GM23338 (cell line): ENCODE data around the gene SCN4B. TPM values are rescaled to one million over a fixed set of nuclear protein-coding genes. Genes with fewer than 3 reads are reported as not detected.

Experiments
- ATAC-seq: fragments of 200-7000 bp; cut with Tn5 transposase; 3 replicates; pipeline ENCODE4 v1.9.1; 2020
- DNase-seq: peaks from one replicate; pipeline ENCODE4 v3.0.0-alpha.2; 2015; ENCODE audit warnings: low spot score
- H2AFZ ChIP-seq: fragments of 200-600 bp; sonication (generic); 2 replicates; pipeline ENCODE4 v1.8.0; 2016; ENCODE audit warnings: antibody characterized with exemption, mild to moderate bottlenecking, moderate library complexity
- H3F3A ChIP-seq: fragments of 200-600 bp; sonication (generic); replicated peaks from 2 replicates; pipeline ENCODE4 v1.8.0; 2017; ENCODE audit warnings: antibody characterized with exemption, mixed run types, low read depth
- H3K27ac ChIP-seq: fragments of 200-600 bp; sonication (generic); 2 replicates; pipeline ENCODE4 v1.6.1; 2016; ENCODE audit warnings: low read depth
- H3K27me3 ChIP-seq: fragments of 200-600 bp; sonication (generic); 2 replicates; pipeline ENCODE4 v1.8.0; 2016; ENCODE audit warnings: mild to moderate bottlenecking, mixed run types, moderate library complexity; ENCODE audit not compliant: insufficient read depth
- H3K36me3 ChIP-seq: fragments of 200-600 bp; sonication (generic); 2 replicates; pipeline ENCODE4 v1.8.0; 2016; ENCODE audit warnings: mild to moderate bottlenecking; ENCODE audit not compliant: insufficient read depth
- H3K4me1 ChIP-seq: fragments of 200-600 bp; sonication (generic); 2 replicates; pipeline ENCODE4 v1.8.0; 2016; ENCODE audit warnings: mild to moderate bottlenecking, moderate library complexity; ENCODE audit not compliant: insufficient read depth
- H3K4me2 ChIP-seq: fragments of 200-600 bp; sonication (generic); 2 replicates; pipeline ENCODE4 v1.7.1; 2017; ENCODE audit warnings: mixed run types
- H3K4me3 ChIP-seq: fragments of 200-600 bp; sonication (generic); 2 replicates; pipeline ENCODE4 v1.6.1; 2016; ENCODE audit warnings: mixed run types
- H3K79me2 ChIP-seq: fragments of 200-600 bp; sonication (generic); replicated peaks from 2 replicates; pipeline ENCODE4 v1.8.0; 2017; ENCODE audit warnings: mild to moderate bottlenecking; ENCODE audit not compliant: insufficient read depth
- H3K9me2 ChIP-seq: fragments of 200-600 bp; sonication (generic); 2 replicates; pipeline ENCODE4 v1.8.0; 2017; ENCODE audit not compliant: insufficient read depth
- H4K20me1 ChIP-seq: fragments of 200-600 bp; sonication (generic); replicated peaks from 2 replicates; pipeline ENCODE4 v1.8.0; 2017; ENCODE audit warnings: mild to moderate bottlenecking; ENCODE audit not compliant: insufficient read depth
- H3K27ac Mint-ChIP-seq: 2 replicates; pipeline ENCODE4 v1.8.0; 2020; ENCODE audit warnings: inconsistent platforms, mild to moderate bottlenecking, moderate library complexity, mixed read lengths
- H3K27me3 Mint-ChIP-seq: 3 replicates; pipeline ENCODE4 v1.8.0; 2022; ENCODE audit warnings: low read depth, mild to moderate bottlenecking, moderate library complexity, mixed read lengths, inconsistent platforms; ENCODE audit not compliant: insufficient read depth, poor library complexity
- H3K36me3 Mint-ChIP-seq: 3 replicates; pipeline ENCODE4 v1.8.0; 2021; ENCODE audit warnings: low read depth, mild to moderate bottlenecking, inconsistent platforms, moderate library complexity, mixed read lengths
- H3K4me1 Mint-ChIP-seq: 3 replicates; pipeline ENCODE4 v1.8.0; 2020; ENCODE audit warnings: mild to moderate bottlenecking, inconsistent platforms, mixed read lengths
- H3K4me3 Mint-ChIP-seq: 3 replicates; pipeline ENCODE4 v1.8.0; 2021; ENCODE audit warnings: moderate library complexity, mild to moderate bottlenecking, inconsistent platforms, mixed read lengths
- H3K9me3 Mint-ChIP-seq: 3 replicates; pipeline ENCODE4 v1.8.0; 2020; ENCODE audit warnings: moderate library complexity, mild to moderate bottlenecking, inconsistent platforms, mixed read lengths
- CREB1 ChIP-seq: fragments of 250-450 bp; sonication (Bioruptor Pico); IDR thresholded peaks from 2 replicates; pipeline ENCODE4 v1.5.0; 2020; ENCODE audit warnings: low read depth, mild to moderate bottlenecking, moderate library complexity
- EZH2 ChIP-seq: fragments of 200-600 bp; sonication (generic); IDR thresholded peaks from one replicate; pipeline ENCODE4 v1.8.0; 2017; ENCODE audit warnings: antibody characterized with exemption, mild to moderate bottlenecking, low read depth; ENCODE audit not compliant: unreplicated experiment
- EZH2phosphoT487 ChIP-seq: fragments of 200-600 bp; sonication (generic); IDR thresholded peaks from one replicate; pipeline ENCODE4 v1.8.1; 2018; ENCODE audit warnings: antibody characterized with exemption; ENCODE audit not compliant: unreplicated experiment
- JUNB ChIP-seq: IDR thresholded peaks from one replicate; pipeline ENCODE4 v1.6.1; 2016; ENCODE audit warnings: antibody characterized with exemption; ENCODE audit not compliant: unreplicated experiment
- NANOG ChIP-seq: IDR thresholded peaks from 2 replicates; pipeline ENCODE4 v1.6.1; 2016; ENCODE audit warnings: antibody characterized with exemption, borderline replicate concordance
- POLR2AphosphoS5 ChIP-seq: IDR thresholded peaks from 2 replicates; pipeline ENCODE4 v1.6.1; 2016; ENCODE audit warnings: antibody characterized with exemption, low read depth
- STAT1 ChIP-seq: IDR thresholded peaks from one replicate; pipeline ENCODE4 v1.6.1; 2016; ENCODE audit warnings: antibody characterized with exemption; ENCODE audit not compliant: unreplicated experiment
- ZNF114 ChIP-seq: fragments of 250-450 bp; sonication (Bioruptor Pico); IDR thresholded peaks from 2 replicates; pipeline ENCODE4 v1.5.0; 2020; ENCODE audit warnings: mild to moderate bottlenecking, moderate library complexity
- ZNF331 ChIP-seq: fragments of 250-450 bp; sonication (Bioruptor Pico); IDR thresholded peaks from 2 replicates; pipeline ENCODE4 v1.5.0; 2020; ENCODE audit warnings: low read depth, mild to moderate bottlenecking, moderate library complexity
- polyA plus RNA-seq: library from polyadenylated mRNA; unstranded; fragments of >200 nt; fragmentation: Nextera tagmentation; extraction: Ambion mirVana; gene quantifications from 2 replicates; pipeline ENCODE4 v1.2.1, GENCODE V29; 2016
- total RNA-seq: library from RNA; depleted of rRNA; stranded (reverse); fragments of >200 nt; shearing (Covaris generic); gene quantifications from 2 replicates; pipeline ENCODE4 v1.2.3, GENCODE V29; 2014
- TF ChIP-seq, protein P1 (sequence below): IDR thresholded peaks from 2 replicates; pipeline ENCODE4 v1.6.1; 2016; ENCODE audit warnings: antibody characterized with exemption
- TF ChIP-seq, protein P2 (sequence below): fragments of 250-450 bp; sonication (Bioruptor Pico); IDR thresholded peaks from 2 replicates; pipeline ENCODE4 v1.5.0; 2020; ENCODE audit warnings: mild to moderate bottlenecking, moderate library complexity
- TF ChIP-seq, protein P3 (sequence below), 2 experiments: fragments of 200-600 bp in 1 of 2; sonication (generic) in 1 of 2; conservative IDR thresholded peaks; 2 replicates each; pipeline versions ENCODE4 v1.5.1 to v1.6.1; 2016 to 2017; ENCODE audit warnings: antibody characterized with exemption in 2 of 2, low read depth in 2 of 2, mild to moderate bottlenecking in 2 of 2, moderate library complexity in 1 of 2

The SCN4B gene
- total and polyA plus RNA-seq, 2 experiments from 2014 or later: 0.45 to 3.0 TPM

DNA sequence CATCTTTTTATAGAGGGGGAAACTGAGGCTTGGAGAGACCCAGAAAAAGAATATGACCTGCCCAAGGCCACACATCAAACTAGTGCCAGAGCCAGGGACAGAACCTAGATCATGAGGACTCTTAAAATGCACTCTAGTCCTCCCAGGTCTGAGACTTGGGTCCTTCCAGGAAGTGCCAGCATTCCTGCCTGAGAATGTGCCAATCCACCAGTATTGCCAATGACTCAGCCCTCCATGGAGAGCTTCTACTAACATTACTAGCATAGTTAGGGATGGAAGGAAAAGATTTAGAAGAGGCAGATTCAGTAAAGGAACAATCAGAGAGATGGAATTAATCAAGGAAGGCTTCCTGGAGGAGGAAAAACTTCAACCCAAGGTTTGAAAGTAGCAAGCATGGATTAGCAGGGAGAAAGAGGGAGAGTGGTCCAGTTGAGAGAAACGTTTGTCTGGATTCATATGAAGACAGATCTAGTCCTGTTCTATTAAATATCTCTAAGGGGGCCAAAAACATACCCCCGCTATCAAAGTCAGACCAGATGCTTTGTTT is 45.8 kb downstream of the SCN4B start:
- Histone ChIP-seq H3K79me2 (no peaks in the 10 kb centered on the region), H3K4me3 (no peak overlapping the region), H3K4me1 (no peaks in the 10 kb centered on the region), H3K9me2 (peaks cover 3% of the 10 kb centered on the region; the same call in 1 of the 2 replicates), H3K36me3 (no peaks in the 10 kb centered on the region), H3K27ac (no peak overlapping the region), H2AFZ (no peak overlapping the region), H4K20me1 (no peaks in the 10 kb centered on the region), H3K4me2 (no peak overlapping the region), H3F3A (no peaks in the 10 kb centered on the region), H3K27me3 (no peaks in the 10 kb centered on the region)
- H3K4me3 Mint-ChIP-seq: no peak overlapping the region
- no peaks in the 10 kb centered on the region; the same call in 2 of the 3 replicates for H3K36me3 Mint-ChIP-seq
- H3K4me1 Mint-ChIP-seq: peaks cover 18% of the 10 kb centered on the region
- TF ChIP-seq EZH2phosphoT487 (no peak), POLR2AphosphoS5 (no peak), CREB1 (CRISPR knock-in tag) (no peak), NANOG (no peak), STAT1 (no peak)
- TF ChIP-seq, protein P1, sequence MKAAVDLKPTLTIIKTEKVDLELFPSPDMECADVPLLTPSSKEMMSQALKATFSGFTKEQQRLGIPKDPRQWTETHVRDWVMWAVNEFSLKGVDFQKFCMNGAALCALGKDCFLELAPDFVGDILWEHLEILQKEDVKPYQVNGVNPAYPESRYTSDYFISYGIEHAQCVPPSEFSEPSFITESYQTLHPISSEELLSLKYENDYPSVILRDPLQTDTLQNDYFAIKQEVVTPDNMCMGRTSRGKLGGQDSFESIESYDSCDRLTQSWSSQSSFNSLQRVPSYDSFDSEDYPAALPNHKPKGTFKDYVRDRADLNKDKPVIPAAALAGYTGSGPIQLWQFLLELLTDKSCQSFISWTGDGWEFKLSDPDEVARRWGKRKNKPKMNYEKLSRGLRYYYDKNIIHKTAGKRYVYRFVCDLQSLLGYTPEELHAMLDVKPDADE: no peak
- DNase-seq (no peak), ATAC-seq (no peak)
- H3K27me3 Mint-ChIP-seq: peaks cover 11% of the 10 kb centered on the region
- no peak overlapping the region for H3K27ac Mint-ChIP-seq
- no peaks in the 10 kb centered on the region for H3K9me3 Mint-ChIP-seq

DNA sequence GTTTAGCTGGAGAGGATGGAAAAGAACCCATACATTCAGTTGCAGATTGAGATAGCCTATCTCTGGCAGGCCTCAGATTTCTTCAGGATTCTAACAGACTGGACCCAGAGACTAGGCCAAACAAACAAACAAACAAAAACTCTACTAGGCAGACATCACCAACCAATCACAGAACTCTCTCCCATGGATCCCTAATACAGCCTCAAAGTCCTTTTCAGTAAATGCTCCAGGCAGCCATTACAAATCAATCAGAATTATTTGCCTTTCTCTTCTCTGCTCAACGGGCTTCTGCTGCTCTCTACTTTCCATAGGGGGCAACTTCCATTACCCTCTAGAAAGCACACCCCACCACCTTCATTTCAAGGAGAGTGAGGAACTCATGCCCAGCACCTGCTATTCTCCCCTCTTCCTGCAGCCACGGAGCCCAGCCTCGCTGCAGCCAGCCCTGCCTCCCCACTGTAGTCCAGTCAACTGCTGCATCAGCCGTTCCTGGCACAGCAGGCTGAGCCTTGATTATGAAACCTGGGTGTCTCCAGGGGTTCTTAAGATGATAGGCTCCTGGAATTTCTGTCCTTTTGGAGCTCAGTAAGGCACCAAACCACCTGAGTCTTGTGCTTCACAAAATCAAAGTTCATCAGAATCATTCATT is 46.8 kb downstream of the SCN4B start:
- Histone ChIP-seq H3K4me1 (no peaks in the 10 kb centered on the region), H3K27me3 (no peaks in the 10 kb centered on the region), H3K79me2 (no peaks in the 10 kb centered on the region), H2AFZ (no peak overlapping the region), H4K20me1 (no peaks in the 10 kb centered on the region), H3F3A (no peaks in the 10 kb centered on the region), H3K36me3 (no peaks in the 10 kb centered on the region), H3K27ac (no peak overlapping the region), H3K4me3 (no peak overlapping the region), H3K9me2 (peaks cover 3% of the 10 kb centered on the region; the same call in 1 of the 2 replicates), H3K4me2 (no peak overlapping the region)
- Mint-ChIP-seq H3K9me3 (no peaks in the 10 kb centered on the region), H3K4me3 (no peak overlapping the region), H3K36me3 (no peaks in the 10 kb centered on the region; the same call in 2 of the 3 replicates), H3K27ac (no peak overlapping the region), H3K27me3 (peaks cover 11% of the 10 kb centered on the region), H3K4me1 (peaks cover 18% of the 10 kb centered on the region)
- ATAC-seq (no peak), DNase-seq (no peak)
- TF ChIP-seq, protein P2, sequence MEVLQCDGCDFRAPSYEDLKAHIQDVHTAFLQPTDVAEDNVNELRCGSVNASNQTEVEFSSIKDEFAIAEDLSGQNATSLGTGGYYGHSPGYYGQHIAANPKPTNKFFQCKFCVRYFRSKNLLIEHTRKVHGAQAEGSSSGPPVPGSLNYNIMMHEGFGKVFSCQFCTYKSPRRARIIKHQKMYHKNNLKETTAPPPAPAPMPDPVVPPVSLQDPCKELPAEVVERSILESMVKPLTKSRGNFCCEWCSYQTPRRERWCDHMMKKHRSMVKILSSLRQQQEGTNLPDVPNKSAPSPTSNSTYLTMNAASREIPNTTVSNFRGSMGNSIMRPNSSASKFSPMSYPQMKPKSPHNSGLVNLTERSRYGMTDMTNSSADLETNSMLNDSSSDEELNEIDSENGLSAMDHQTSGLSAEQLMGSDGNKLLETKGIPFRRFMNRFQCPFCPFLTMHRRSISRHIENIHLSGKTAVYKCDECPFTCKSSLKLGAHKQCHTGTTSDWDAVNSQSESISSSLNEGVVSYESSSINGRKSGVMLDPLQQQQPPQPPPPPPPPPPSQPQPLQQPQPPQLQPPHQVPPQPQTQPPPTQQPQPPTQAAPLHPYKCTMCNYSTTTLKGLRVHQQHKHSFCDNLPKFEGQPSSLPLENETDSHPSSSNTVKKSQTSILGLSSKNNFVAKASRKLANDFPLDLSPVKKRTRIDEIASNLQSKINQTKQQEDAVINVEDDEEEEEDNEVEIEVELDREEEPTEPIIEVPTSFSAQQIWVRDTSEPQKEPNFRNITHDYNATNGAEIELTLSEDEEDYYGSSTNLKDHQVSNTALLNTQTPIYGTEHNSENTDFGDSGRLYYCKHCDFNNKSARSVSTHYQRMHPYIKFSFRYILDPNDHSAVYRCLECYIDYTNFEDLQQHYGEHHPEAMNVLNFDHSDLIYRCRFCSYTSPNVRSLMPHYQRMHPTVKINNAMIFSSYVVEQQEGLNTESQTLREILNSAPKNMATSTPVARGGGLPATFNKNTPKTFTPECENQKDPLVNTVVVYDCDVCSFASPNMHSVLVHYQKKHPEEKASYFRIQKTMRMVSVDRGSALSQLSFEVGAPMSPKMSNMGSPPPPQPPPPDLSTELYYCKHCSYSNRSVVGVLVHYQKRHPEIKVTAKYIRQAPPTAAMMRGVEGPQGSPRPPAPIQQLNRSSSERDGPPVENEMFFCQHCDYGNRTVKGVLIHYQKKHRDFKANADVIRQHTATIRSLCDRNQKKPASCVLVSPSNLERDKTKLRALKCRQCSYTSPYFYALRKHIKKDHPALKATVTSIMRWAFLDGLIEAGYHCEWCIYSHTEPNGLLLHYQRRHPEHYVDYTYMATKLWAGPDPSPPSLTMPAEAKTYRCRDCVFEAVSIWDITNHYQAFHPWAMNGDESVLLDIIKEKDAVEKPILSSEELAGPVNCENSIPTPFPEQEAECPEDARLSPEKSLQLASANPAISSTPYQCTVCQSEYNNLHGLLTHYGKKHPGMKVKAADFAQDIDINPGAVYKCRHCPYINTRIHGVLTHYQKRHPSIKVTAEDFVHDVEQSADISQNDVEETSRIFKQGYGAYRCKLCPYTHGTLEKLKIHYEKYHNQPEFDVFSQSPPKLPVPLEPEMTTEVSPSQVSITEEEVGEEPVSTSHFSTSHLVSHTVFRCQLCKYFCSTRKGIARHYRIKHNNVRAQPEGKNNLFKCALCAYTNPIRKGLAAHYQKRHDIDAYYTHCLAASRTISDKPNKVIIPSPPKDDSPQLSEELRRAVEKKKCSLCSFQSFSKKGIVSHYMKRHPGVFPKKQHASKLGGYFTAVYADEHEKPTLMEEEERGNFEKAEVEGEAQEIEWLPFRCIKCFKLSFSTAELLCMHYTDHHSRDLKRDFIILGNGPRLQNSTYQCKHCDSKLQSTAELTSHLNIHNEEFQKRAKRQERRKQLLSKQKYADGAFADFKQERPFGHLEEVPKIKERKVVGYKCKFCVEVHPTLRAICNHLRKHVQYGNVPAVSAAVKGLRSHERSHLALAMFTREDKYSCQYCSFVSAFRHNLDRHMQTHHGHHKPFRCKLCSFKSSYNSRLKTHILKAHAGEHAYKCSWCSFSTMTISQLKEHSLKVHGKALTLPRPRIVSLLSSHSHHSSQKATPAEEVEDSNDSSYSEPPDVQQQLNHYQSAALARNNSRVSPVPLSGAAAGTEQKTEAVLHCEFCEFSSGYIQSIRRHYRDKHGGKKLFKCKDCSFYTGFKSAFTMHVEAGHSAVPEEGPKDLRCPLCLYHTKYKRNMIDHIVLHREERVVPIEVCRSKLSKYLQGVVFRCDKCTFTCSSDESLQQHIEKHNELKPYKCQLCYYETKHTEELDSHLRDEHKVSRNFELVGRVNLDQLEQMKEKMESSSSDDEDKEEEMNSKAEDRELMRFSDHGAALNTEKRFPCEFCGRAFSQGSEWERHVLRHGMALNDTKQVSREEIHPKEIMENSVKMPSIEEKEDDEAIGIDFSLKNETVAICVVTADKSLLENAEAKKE (CRISPR knock-in tag): no peak
- TF ChIP-seq NANOG: no peak
- no peak for TF ChIP-seq EZH2phosphoT487
- no peak for TF ChIP-seq CREB1 (CRISPR knock-in tag)
- TF ChIP-seq, protein P3, sequence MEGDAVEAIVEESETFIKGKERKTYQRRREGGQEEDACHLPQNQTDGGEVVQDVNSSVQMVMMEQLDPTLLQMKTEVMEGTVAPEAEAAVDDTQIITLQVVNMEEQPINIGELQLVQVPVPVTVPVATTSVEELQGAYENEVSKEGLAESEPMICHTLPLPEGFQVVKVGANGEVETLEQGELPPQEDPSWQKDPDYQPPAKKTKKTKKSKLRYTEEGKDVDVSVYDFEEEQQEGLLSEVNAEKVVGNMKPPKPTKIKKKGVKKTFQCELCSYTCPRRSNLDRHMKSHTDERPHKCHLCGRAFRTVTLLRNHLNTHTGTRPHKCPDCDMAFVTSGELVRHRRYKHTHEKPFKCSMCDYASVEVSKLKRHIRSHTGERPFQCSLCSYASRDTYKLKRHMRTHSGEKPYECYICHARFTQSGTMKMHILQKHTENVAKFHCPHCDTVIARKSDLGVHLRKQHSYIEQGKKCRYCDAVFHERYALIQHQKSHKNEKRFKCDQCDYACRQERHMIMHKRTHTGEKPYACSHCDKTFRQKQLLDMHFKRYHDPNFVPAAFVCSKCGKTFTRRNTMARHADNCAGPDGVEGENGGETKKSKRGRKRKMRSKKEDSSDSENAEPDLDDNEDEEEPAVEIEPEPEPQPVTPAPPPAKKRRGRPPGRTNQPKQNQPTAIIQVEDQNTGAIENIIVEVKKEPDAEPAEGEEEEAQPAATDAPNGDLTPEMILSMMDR (conservative IDR thresholded peaks at IDR 0.05; ENCODE audit: low read depth in 2 of 2): no peak
- no peak for TF ChIP-seq STAT1
- no peak for TF ChIP-seq EZH2
- TF ChIP-seq ZNF114 (CRISPR knock-in tag): no peak
- TF ChIP-seq JUNB: no peak
- TF ChIP-seq POLR2AphosphoS5: no peak
- no peak for TF ChIP-seq ZNF331
